SW480 (cell line): ENCODE data around the gene TNIK.
"Not testable (repeated sequence)": the region's sequence is repeated elsewhere in the genome, so short reads cannot be mapped to it uniquely, and the experiment has no call there.

ENCODE experiments used
- DNase-seq: peaks from one replicate; pipeline ENCODE4 v3.0.0-alpha.2; 2016; ENCODE audit warnings: low spot score

TNIK gene

GRCh38 chr3:171126478-171127209 is 333.6 kb downstream of the TNIK start:
- DNase-seq: no peak

- no peak for DNase-seq
Measured at GRCh38 chr3:171125010-171125409, 335.2 kb downstream of the TNIK start.

- no peak for DNase-seq
Measured at GRCh38 chr3:171123915-171124314, 336.3 kb downstream of the TNIK start.

GRCh38 chr3:171122861-171123260 is 337.3 kb downstream of the TNIK start:
- DNase-seq: no peak

GRCh38 chr3:171122240-171122639 is 338.0 kb downstream of the TNIK start:
- DNase-seq: no peak

GRCh38 chr3:171121801-171122200 is 338.4 kb downstream of the TNIK start:
- no peak for DNase-seq

GRCh38 chr3:171119402-171119801 is 340.8 kb downstream of the TNIK start:
- DNase-seq: not testable (repeated sequence)

GRCh38 chr3:171118993-171119392 is 341.2 kb downstream of the TNIK start:
- DNase-seq: not testable (repeated sequence)

- DNase-seq: no peak
Measured at GRCh38 chr3:171116824-171117395, 343.3 kb downstream of the TNIK start.

GRCh38 chr3:171116365-171116764 is 343.8 kb downstream of the TNIK start:
- peak; percentile 7 for DNase-seq

GRCh38 chr3:171115667-171116066 is 344.5 kb downstream of the TNIK start:
- no peak for DNase-seq

- DNase-seq: no peak
Measured at GRCh38 chr3:171113716-171114115, 346.5 kb downstream of the TNIK start.

- no peak for DNase-seq
Measured at GRCh38 chr3:171110715-171111114, 349.5 kb downstream of the TNIK start.

GRCh38 chr3:171108066-171108465 is 352.1 kb downstream of the TNIK start:
- DNase-seq: no peak

- DNase-seq: no peak
Measured at GRCh38 chr3:171103185-171103584, 357.0 kb downstream of the TNIK start.

- peak; percentile 9 for DNase-seq
Measured at GRCh38 chr3:171101982-171102641, 358.1 kb downstream of the TNIK start.

- no peak for DNase-seq
Measured at GRCh38 chr3:171099911-171100310, 360.3 kb downstream of the TNIK start.

GRCh38 chr3:171095063-171095462 is 365.1 kb downstream of the TNIK start:
- DNase-seq: no peak

GRCh38 chr3:171094411-171094810 is 365.8 kb downstream of the TNIK start:
- no peak for DNase-seq

- DNase-seq: no peak
Measured at GRCh38 chr3:171093462-171093861, 366.7 kb downstream of the TNIK start.

GRCh38 chr3:171092467-171092911 is 367.7 kb downstream of the TNIK start:
- no peak for DNase-seq

GRCh38 chr3:171090321-171090720 is 369.9 kb downstream of the TNIK start:
- DNase-seq: no peak
